HG03095 (cell line): ENCODE results near the gene ANKRD31.
"Not testable (repeated sequence)": the region's sequence is repeated elsewhere in the genome, so short reads cannot be mapped to it uniquely, and the experiment has no call there.

ENCODE experiments used
- ATAC-seq: cut with Tn5 transposase; IDR thresholded peaks from one replicate; pipeline ENCODE4 v1.9.1; 2021; ENCODE audit warnings: moderate library complexity; ENCODE audit not compliant: unreplicated experiment

The ANKRD31 gene

DNA sequence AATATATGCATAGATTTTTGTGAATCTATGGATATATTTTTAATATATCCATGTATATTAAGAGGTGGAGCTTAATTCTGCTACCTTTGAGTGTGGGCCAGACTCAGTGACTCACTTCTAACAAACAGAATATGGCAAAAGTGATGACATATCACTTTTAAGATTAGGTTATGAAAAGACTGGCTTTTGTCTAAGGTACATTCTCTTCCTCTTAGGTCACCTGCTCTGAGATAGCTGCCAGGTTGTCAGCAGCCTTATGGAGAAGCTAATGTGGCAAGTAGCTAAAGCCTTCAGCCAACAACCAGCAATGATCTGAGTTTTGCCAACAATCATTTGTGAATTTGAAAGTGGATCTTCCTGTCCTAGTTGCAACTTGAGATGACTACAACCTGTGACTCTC, 83.8 kb downstream of the ANKRD31 start:
- ATAC-seq: no peak

DNA sequence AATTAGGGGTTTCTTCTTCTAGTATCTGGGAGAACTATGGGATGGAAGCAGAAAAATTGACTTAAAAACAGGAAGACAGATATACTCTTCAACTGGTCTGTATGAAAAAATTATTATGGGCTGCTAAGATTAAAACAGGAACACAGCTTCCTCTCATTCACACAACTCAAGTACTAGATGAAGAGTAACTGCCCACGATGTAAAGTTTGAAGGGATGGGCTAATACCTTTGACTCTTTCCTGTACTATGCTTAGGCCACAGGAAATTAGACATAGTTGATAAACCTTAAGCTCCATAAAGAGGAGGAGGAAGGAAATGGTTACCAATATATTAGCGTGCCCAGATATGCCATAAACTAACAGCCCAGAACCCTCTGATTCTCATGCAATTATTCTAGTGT, 88.6 kb downstream of the ANKRD31 start:
- ATAC-seq: no peak

DNA sequence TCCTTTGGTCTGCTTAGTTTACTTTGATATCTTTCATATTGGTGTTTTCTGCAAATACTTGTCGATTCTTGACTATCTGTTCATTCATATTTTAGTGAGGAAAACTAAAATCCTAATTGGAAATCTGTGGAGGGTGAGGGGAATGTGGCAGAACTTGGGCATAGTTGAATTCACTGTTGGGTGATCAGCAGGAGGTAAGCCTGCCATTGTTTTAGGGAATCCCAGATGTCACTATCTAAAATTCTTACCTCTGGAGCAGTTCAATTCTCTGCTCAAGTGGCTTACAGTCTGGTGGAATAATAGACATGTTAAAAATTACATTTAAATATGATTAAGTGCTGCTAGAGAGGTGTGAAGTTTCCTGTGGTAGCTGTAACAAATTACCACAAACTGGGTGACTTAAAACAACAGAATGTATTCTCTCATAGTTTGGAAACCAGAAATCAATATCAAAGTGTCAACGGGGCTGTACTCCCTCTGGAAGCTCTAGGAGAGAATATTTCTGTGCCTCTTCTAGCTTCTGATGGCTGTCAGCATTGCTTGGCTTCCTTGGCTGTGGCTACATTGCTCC, 94.0 kb downstream of the ANKRD31 start:
- ATAC-seq: no peak

DNA sequence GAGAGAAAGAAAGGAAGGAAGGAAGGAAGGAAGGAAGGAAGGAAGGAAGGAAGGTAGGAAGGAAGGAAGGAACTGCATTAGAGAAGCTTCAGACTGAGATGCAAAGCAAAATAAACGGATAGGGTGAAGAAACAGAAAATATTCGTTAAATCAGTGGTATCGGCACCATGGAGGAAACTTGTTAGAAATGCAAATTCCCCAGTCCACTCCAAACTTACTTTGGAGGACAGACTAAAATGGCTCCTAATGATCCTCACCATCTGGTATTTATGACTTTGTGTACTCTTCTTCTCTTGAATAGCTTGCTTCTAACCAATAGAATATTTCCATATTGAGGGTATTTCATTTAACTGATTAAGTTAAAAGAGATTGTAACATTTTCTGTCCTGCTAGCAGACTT, 96.4 kb downstream of the ANKRD31 start:
- no peak for ATAC-seq

DNA sequence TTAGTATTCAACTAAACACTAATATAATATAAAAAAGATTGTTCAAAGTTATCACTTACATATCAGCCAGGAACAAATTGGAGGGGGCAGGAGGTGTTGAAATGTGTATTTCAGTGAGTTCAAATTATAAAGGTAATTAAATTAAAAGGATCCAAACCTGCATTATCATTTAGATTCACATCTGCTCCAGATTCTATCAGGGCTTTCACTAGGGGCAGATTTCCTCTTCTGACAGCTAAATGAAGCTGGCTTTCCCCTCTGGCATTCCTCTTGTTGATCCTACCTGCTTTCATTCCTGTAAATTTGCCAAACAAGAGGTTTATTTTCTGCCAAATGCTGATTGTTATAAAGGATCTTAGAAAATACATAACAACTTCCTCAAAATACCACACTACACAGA, 98.0 kb downstream of the ANKRD31 start:
- ATAC-seq: no peak

DNA sequence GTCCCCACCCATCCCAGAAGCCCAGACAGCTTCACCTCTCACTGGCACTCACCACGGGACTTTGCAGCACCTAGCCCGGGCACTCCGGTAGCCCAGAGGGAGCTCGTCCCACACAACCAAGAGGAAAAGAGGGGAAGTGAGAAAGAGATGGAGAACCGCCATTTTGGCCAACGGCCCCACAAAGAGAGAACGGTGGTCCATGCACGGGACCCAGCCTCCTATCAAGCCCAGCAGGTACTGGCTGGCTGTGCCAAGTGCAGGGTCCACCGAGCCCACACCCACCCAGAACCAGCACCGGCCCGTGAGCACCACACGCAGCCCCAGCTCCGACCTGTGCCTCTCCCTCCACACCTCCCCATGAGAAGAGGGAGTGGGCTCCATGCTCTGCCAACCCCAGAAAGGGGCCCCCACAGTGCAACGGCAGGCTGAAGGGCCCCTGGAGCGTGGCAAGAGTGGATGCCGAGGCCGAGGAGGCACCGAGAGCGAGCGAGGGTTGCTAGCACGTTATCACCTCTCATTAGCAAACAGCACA, 105.8 kb downstream of the ANKRD31 start:
- no peak for ATAC-seq

DNA sequence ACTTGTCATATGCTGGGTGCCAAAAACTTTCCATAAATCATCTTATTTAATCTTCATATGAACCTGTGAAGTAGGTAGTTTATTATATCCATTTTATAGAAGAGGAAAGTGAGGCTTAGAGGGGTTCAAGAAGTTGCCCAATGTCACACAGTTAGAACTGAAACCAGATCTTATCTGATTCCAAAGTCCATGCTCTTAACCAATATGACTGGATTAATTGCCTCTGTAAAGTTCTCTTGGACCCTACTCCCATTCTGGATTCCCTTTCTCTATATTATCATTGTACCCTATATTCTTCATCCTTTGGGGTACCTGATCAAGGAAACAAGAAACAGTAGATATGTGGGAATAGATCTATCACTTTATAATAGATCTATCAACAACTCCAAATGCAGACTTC, 119.8 kb downstream of the ANKRD31 start:
- no peak for ATAC-seq

DNA sequence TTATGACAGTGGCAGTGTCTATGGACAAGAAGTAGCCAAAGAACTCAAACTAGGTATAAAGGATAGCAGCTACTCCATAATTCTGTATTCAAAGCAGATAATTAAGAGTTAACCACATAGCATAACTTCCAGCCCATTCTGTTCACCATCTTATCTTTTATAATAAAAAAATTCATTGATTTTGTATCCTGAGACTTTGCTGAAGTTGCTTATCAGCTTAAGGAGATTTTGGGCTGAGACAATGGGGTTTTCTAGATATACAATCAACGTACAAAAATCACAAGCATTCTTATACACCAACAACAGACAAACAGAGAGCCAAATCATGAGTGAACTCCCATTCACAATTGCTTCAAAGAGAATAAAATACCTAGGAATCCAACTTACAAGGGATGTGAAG, 122.4 kb downstream of the ANKRD31 start:
- ATAC-seq: not testable (repeated sequence)

DNA sequence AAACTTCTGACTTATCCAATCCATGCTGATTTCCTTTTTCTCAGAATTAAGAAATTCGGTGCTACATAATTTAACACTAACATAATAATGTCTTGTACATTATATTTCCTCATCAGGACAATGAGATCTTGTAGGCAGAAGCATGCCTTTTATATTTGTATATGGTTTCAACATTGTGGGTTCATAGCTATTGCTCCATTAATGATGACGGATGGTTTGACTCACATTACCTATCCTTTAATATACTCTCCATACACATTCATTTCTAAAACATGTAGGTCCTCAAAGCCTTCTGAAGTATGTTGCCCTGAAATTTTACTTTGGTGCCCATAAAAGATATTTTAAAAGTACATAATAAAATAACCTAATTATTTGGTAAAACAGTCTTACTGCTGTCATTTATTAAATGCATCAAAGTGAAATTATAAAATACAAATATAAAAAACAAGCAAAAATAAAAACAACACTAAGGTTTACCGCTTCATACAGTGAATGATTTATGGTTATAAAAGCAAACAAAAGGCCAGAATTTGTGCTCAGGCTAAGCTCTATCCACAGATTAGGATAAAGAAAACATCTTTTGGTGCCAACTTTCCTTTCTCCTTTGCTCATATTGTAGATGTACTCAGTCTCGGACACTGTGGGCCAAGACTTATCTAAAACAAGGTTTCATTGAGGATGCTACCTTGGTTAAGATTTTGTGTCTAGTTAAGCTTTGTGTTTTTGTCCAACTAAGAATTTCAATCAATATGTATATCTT, 123.1 kb downstream of the ANKRD31 start:
- ATAC-seq: no peak

DNA sequence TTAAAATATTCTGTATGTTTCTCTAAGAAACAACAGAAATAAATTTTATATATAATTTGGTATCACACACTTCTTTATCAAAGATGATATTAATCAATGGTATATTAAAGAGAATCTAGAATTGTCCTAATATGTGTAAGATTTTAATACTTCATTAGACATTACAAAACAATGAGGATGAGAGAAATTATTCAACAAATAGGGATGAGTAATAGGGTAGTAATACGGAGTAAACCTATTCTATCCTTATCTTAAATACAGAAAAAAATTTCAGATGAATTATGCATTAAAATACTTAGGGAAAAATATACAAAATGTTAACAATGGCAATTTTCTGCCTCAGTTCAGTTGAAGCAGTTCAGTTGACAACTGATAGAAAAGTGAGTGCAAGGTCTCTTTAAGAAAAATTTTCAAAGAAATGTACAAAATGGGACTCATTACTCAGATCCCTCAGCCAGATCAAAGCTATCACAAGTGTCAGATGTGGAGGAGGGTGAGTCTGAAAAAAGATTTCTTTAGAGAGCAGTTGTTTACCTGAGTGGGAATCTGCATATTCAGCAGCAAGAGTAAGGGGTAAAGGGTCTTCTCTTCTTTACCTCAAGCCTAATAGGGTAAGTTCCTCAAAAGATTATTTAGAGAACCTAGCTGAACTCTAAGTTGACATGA, 127.6 kb downstream of the ANKRD31 start:
- ATAC-seq: no peak

DNA sequence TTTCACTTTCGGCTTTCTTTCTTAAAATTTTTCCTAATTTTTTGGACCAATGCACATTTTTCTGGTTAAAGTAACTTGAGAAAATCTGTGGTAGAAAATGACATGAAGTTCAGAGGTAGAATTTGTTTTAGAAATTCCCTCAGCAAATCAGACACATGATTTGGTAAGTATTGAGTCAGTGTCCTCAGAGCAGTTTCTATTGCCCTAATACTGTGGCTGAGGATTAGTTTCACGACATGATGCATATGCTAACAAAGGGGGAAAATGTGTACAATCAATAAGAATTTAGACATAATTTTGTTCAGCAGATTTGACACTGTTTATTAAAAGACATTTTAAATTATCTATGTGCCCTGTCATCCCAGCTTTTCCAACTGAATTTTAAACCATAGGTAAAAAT, 128.2 kb downstream of the ANKRD31 start:
- no peak for ATAC-seq

DNA sequence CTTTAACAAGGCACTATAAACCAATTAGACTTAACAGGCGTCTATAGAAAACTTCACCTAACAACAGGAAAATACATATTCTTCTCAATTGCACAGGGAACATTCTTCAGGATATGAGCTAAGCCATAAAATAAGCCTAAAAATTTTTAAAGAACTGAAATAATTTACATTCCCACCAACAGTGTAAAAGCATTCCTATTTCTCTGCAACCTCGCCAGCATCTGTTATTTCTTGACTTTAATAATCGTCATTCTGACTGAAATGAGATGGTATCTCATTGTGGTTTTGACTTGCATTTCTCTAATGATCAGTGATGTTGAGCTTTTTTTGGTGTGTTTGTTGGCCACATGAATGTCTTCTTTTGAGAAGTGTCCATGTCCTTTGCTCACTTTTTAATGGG, 140.7 kb downstream of the ANKRD31 start:
- not testable (repeated sequence) for ATAC-seq

DNA sequence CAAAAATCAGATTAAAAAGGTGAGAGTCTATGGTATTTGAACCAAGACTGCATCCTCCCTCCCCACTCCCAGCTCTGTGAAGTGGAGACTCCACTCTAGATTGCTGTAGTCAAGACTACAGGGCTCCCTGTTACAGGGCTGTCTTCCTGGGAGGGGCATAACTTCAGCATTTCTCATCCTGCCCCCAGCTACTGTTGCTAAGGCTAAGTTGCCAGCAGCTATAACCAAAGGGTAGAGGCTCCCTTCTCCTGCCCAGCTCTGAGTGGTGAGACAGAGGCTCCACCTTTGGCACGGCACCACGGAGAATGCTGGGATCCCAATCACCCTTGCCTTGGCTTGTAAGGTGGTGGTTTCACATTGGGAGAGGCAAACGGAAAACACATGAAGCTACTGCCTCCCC, 145.1 kb downstream of the ANKRD31 start:
- ATAC-seq: no peak

DNA sequence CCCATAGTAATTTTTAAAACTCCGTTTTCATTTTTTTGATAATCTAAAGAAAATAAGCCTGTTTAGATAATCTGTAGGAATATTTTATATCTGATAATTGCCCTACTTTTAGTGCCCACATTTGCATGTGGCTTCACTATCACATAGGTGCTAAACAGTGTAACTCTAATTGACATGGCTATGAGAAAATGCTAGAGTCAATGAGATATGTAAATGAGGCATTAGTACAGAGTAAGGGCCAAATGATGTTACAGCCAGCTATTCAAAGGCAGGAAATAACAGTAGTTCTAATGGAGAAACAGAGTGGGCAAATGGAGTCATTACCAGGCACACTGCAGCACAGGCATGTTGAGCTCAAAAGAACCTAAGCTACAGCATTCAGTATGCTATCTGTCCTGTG, 147.0 kb downstream of the ANKRD31 start:
- ATAC-seq: no peak

DNA sequence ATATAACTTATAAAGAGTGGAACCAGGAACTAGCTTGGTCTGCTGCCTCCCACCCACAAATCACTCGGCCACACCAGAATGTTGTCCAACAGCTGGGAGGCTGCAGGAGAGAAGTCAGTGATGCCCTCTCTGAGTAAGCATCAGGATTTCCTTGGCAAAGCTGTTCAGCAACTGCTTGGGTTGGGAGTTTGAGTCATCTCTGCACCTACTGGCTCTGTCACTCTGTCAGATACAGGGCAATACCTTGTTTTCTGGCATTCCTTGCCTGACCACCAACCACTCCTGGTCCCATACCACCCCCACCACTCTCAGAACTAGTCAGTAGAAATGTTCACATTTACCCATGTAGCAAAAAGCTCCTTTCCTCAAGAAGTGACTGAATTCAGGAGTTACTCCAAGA, 147.5 kb downstream of the ANKRD31 start:
- ATAC-seq: no peak

DNA sequence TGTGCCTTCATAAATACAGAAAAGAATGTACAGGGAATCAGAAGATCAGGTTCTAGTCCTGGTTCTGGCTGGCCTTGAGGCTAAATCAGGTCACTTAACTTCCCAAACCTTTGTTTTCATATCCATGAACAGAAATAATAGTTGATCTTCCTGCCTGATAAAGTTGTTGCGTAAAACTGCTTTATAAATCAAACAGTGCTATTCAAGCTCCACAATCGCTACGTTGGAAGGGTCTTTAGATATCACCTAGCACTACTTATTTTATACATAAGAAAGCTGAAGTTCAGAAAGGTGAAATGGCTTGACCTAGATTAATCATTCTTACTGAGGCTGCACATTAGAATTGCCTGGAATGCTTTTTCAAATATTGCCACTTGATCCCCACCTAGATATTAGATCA, 148.0 kb downstream of the ANKRD31 start:
- no peak for ATAC-seq

DNA sequence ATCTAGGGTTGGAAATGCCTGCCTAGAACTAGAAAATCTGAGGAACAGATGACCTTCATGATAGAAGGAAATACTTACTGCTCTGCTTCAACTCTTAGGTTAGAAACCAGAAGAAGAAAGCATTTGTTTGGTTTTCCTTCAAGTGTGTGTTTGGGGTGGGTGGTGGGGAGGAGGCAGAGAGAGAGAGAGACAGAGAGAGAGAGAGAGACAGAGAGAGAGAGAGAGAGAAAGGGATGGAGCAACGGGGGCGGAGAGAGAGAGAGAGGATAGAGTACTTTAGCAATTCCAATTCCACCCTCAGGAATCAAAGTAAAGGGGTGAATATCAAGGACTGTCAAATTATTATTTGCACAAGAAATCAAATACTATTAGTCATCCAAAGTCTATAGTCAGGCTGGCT, 155.2 kb downstream of the ANKRD31 start:
- no peak for ATAC-seq

DNA sequence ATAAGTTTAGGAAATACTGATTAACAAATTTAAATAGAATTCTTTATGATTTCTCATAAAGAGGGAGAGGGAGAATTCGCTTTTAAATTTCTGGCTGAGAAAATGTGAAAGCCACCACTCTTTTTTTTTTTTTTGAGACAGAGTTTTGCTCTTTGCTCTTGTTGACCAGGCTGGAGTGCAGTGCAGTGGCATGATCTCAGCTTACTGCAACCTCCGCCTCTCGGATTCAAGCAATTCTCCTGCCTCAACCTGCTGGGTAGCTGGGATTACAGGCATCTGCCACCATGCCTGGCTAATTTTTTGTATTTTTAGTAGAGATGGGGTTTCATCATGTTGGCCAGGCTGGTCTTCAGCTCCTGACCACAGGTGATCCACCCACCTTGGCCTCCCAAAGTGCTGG, 157.3 kb downstream of the ANKRD31 start:
- not testable (repeated sequence) for ATAC-seq

DNA sequence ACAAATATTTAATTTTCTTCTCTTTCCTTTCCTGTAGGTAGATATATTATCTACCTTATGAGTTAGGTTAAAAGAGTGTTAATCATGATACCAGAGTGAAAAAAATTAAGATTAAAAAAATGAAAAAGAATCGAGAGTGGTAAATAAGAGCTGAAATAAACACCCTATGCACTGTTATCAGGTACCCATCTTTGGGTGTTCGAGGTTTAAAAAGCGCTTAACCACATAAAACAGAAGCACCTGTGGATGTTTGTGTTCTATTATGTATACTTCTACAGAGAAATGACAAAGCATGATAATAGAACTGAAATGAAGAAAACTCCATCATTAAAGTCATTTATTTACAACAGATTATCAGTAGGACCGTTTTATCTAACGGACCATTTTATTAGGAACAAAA, 158.7 kb downstream of the ANKRD31 start:
- no peak for ATAC-seq

DNA sequence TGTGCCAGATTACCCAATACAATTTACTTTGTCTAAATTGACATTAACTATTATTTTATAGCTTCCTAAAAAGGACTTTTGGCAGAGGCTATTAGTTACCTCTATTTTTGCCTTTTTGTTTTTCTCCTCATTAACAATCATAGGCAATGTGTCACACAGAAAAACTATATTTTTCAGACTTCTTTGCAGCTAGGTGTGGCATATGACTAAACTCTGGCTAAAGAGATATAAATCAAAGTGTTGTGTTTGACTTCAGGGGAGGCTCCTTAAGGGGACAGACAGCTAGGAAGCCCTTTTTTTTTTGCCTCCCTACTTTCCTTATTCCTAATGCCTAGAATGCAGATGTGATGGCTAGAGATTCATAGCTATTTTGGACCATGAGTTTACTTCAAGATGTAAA, 164.6 kb downstream of the ANKRD31 start:
- ATAC-seq: no peak

DNA sequence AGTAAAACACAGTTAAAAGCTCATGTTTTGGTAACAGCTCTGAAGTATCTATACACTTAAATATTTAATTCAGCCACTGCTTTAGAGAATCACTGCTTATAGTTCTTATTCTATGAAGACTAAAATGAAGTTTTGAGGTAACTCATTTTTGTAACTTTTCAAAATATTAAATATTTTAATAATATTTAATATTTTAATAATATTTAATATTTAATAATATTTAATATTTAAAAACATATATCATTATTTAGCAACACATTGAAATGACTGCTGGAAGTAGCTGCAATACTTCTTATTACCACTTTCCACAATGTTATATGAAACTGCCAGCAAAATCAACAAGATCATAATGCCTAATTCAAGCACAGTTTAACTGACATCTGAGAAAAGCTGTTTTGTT, 165.6 kb downstream of the ANKRD31 start:
- no peak for ATAC-seq

DNA sequence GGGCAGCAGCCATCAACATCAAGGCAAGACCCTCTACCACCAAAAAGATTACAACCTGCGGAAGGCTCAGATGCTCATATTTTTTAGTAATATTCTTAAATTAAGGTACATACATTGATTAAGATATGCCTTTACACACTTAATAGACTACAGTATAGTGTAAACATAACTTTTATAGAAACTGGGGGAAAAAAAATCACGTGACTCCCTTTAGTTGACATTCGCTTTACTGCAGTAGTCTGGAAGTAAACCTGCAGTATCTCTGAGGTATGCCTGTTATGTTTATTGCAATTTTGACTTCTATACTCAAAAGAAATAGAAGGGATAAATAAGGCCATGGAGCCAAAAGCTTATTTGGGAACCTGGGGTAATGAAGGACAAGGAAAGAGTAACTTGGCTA, 169.2 kb downstream of the ANKRD31 start:
- no peak for ATAC-seq
